Measurements from ENCODE around the gene SPATA19. TPM values are rescaled to one million over a fixed set of nuclear protein-coding genes. Genes with fewer than 3 reads are reported as not detected.

Gene SPATA19
- total RNA-seq, 1 donor from 2014 or later: not detected

Other genes with a start within 250 kb of the SPATA19 start
- gene IGSF9B, start 111.5 kb upstream of the SPATA19 start, total RNA-seq: 1.5 TPM
- gene JAM3, start 223.6 kb upstream of the SPATA19 start, total RNA-seq: 1.7 TPM

Data from esophagus mucosa (tissue), 1 donor.